ENCODE results near the gene CARMIL1. TPM values are rescaled to one million over a fixed set of nuclear protein-coding genes. Genes with fewer than 3 reads are reported as not detected.

Gene CARMIL1
- total and polyA plus RNA-seq, 10 of the 15 experiments (the other 5 are each of a cell fraction or from before 2014, with no cell fraction given) = 6.4 to 18.1 (median 10.3) TPM

GRCh38 chr6:25253351-25253750, 25.8 kb upstream of the CARMIL1 start (continued):
- TF ChIP-seq TBL1XR1 (IDR thresholded peaks at IDR 0.05; ENCODE audit: low read depth, low read length) (no peak), MLLT1 (IDR thresholded peaks at IDR 0.05) (no peak)

- Histone ChIP-seq H3K4me2 (ENCODE audit: control insufficient read depth, insufficient read depth) (no peak overlapping the region), H3K9ac (ENCODE audit: control insufficient read depth, insufficient read depth, low read length) (no peak overlapping the region), H3K4me3 (no peak overlapping the region), H3K27ac (ENCODE audit: control insufficient read depth, insufficient read depth) (no peak overlapping the region), H3K27me3 (replicated peaks in 1 of 2; ENCODE audit: control insufficient read depth in 2 of 2, insufficient read depth in 2 of 2, low read length in 1 of 2) (no peaks in the 10 kb centered on the region), H2AFZ (ENCODE audit: control insufficient read depth, low read depth, low read length) (no peak overlapping the region), H3K9me3 (replicated peaks; ENCODE audit: control insufficient read depth, insufficient read depth, low read length) (no peaks in the 10 kb centered on the region), H4K20me1 (ENCODE audit: control insufficient read depth, insufficient read depth) (no peaks in the 10 kb centered on the region), H3K36me3 (ENCODE audit: control insufficient read depth in 2 of 2, insufficient read depth in 2 of 2, low read length in 1 of 2) (no peaks in the 10 kb centered on the region), H3K79me2 (ENCODE audit: control insufficient read depth, insufficient read depth, low read length) (no peaks in the 10 kb centered on the region), H3K4me1 (ENCODE audit: control insufficient read depth, insufficient read depth, low read length) (no peaks in the 10 kb centered on the region)
- BruUV-seq (replicated peaks) = no TSS peak
- no peak for ATAC-seq
- ChIA-PET SMC1A (ENCODE audit: uncharacterized antibody, unreplicated experiment) (interaction anchor here (0.6 to 1.2 kb wide), 2 partner anchors 17 to 69 kb away, joined by 3 to 4 read pairs; no protein-coding TSS in a partner anchor), RAD21 (ENCODE audit: unreplicated experiment) (interaction anchor here (0.6 to 4.0 kb wide), 2 partner anchors 11 to 348 kb away, joined by 4 to 12 read pairs; no protein-coding TSS in a partner anchor), CTCF (interaction anchor here (0.8 to 1.7 kb wide), 4 partner anchors 9 to 304 kb away, joined by 3 to 4 read pairs (median 4); no protein-coding TSS in a partner anchor), POLR2A (no interaction called here)
- no peak for DNase-seq (ENCODE audit: low read depth, low spot score)
- in situ Hi-C loops (cut with MboI) = loop anchor here (25.0 kb wide), 1 partner anchor 683 kb away; the partner anchor contains the start of gene SLC17A2
- intact Hi-C loops (cut with micrococcal nuclease; ENCODE audit: unreplicated experiment) = no loop called here
- FAIRE-seq = no peak
- 39% methylated on average over 6 of the region's 7 CpGs for WGBS (ENCODE audit: insufficient coverage, insufficient replicate concordance, low lambda C conversion rate, missing lambda C conversion rate)
- no peak for TF ChIP-seq NR2C1 (IDR thresholded peaks at IDR 0.05)
- no peak for TF ChIP-seq SP1 (IDR thresholded peaks at IDR 0.05; ENCODE audit: low read depth, low read length)
- TF ChIP-seq ZNF384 (IDR thresholded peaks at IDR 0.05; ENCODE audit: borderline replicate concordance, low read depth, low read length) = no peak
- TF ChIP-seq ASH2L (IDR thresholded peaks at IDR 0.05; ENCODE audit: borderline replicate concordance, low read depth) = no peak
- no peak for TF ChIP-seq SKIL (IDR thresholded peaks at IDR 0.05; ENCODE audit: low read depth, poor library complexity, severe bottlenecking)
- TF ChIP-seq NBN (IDR thresholded peaks at IDR 0.05) = no peak
- TF ChIP-seq NRF1 (conservative IDR thresholded peaks at IDR 0.05; ENCODE audit: low read depth, low read length) = no peak
- TF ChIP-seq RELB (IDR thresholded peaks at IDR 0.05; ENCODE audit: low read depth) = no peak
- TF ChIP-seq NFYA (IDR thresholded peaks at IDR 0.05; ENCODE audit: borderline replicate concordance, low read depth, low read length) = no peak
- TF ChIP-seq POLR2AphosphoS2 (IDR thresholded peaks at IDR 0.05; ENCODE audit: low read depth, low read length) = no peak
- TF ChIP-seq ZBTB4 (CRISPR knock-in tag; IDR thresholded peaks at IDR 0.05) = no peak
- no peak for TF ChIP-seq PAX8 (IDR thresholded peaks at IDR 0.05)
These were observed 24.5 kb upstream of the CARMIL1 start for GRCh38 chr6:25254671-25255070.
